ES-I3 (cell line): ENCODE measurements around the gene PHOX2A.
A peak's percentile ranks its signal among the peaks of the same experiment; 100 is the strongest.

ENCODE experiments used
- H3K36me3 ChIP-seq: 2 replicates; pipeline ENCODE4 v1.6.1; 2013; ENCODE audit warnings: mild to moderate bottlenecking, low read length, control low read depth, moderate library complexity; ENCODE audit not compliant: insufficient read depth
- H3K4me1 ChIP-seq: 2 replicates; pipeline ENCODE4 v1.6.1; 2013; ENCODE audit warnings: mild to moderate bottlenecking, control low read depth, low read length; ENCODE audit not compliant: insufficient read depth
- H3K9ac ChIP-seq: 2 replicates; pipeline ENCODE4 v1.6.1; 2013; ENCODE audit warnings: low read depth, mild to moderate bottlenecking, low read length, moderate library complexity
- H3K9me3 ChIP-seq: 2 replicates; pipeline ENCODE4 v1.6.1; 2013; ENCODE audit warnings: mild to moderate bottlenecking, low read length, moderate library complexity; ENCODE audit not compliant: control insufficient read depth, insufficient read depth

Gene PHOX2A

DNA sequence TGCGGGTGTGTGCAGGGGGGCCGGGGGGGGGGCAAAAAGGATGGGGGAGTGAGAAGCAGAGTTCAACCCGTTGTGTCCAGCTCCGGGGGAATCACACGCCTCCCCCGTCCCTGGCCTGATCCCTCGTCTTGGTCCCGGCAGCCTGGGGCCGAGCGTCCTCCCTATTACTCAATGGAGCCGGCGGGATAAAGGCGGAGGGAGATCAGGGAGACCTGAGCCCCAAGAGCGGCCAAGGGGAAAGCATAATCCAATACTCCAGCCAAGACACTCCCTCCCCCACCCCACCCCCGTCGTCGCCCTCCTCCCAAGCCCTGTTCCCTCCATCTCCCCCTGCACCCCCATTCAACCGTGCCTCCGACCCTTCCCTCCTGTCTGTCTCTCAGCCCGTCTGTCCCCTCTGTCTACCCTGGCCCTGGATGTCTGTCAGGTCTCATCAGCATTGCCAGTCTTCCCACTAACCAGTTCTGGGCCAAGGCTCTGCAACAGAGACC, 2.6 kb downstream of the PHOX2A start:
- no peaks in the 10 kb centered on the region; the same call in 1 of the 2 replicates for H3K36me3 ChIP-seq
- H3K9ac ChIP-seq: no peak overlapping the region
- no peaks in the 10 kb centered on the region for H3K9me3 ChIP-seq
- H3K4me1 ChIP-seq: peaks cover 6% of the 10 kb centered on the region; the same call in 1 of the 2 replicates

GRCh38 chr11:72240461-72241290, 3.3 kb downstream of the PHOX2A start:
- peaks cover 6% of the 10 kb centered on the region; the same call in 1 of the 2 replicates for H3K4me1 ChIP-seq
- no peaks in the 10 kb centered on the region for H3K9me3 ChIP-seq
- H3K9ac ChIP-seq: peak overlapping the region; percentile 55; the same call in 1 of the 2 replicates
- H3K36me3 ChIP-seq: no peaks in the 10 kb centered on the region; the same call in 1 of the 2 replicates

DNA sequence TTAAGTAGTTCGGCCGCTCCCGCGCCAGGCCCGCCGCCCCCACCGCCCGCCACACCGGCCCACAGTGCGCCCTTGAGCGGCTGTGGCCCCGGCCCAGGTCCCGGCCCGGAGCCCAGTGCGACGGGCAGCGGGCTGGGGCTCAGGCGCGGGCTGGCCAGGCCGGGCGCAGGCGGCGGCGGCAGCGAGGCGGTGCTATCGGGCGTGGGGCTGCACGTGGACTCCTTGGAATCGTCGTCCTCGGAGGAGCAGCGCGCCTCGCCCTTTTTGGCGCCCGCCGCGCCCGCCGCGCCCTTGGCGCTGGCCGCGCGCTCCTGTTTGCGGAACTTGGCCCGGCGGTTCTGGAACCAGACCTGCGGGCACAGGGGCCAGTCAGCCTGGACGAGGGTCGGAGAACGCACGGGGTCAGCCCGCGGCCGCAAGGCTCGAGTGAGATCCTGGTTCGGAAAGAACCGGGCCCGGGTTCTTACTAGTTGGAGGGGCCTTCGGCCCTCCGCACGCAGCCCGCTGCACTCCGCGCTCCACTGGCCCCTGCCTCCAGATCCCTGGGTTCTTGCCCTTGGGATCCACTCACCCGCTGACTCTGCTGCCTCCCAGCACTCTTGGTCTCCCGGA, 4.0 kb downstream of the PHOX2A start:
- H3K9ac ChIP-seq: peak overlapping the region; percentile 55; the same call in 1 of the 2 replicates
- H3K36me3 ChIP-seq: no peaks in the 10 kb centered on the region; the same call in 1 of the 2 replicates
- no peaks in the 10 kb centered on the region for H3K9me3 ChIP-seq
- H3K4me1 ChIP-seq: peaks cover 6% of the 10 kb centered on the region; the same call in 1 of the 2 replicates

GRCh38 chr11:72239313-72239848, 4.6 kb downstream of the PHOX2A start:
- H3K9me3 ChIP-seq: no peaks in the 10 kb centered on the region
- H3K4me1 ChIP-seq: peaks cover 6% of the 10 kb centered on the region; the same call in 1 of the 2 replicates
- H3K36me3 ChIP-seq: no peaks in the 10 kb centered on the region; the same call in 1 of the 2 replicates
- H3K9ac ChIP-seq: peak overlapping the region; percentile 55; the same call in 1 of the 2 replicates

- H3K4me1 ChIP-seq: peaks cover 6% of the 10 kb centered on the region; the same call in 1 of the 2 replicates
- no peaks in the 10 kb centered on the region; the same call in 1 of the 2 replicates for H3K36me3 ChIP-seq
- H3K9ac ChIP-seq: peak overlapping the region; percentile 55; the same call in 1 of the 2 replicates
- H3K9me3 ChIP-seq: no peaks in the 10 kb centered on the region
These were observed 5.3 kb downstream of the PHOX2A start for GRCh38 chr11:72238492-72239312.

DNA sequence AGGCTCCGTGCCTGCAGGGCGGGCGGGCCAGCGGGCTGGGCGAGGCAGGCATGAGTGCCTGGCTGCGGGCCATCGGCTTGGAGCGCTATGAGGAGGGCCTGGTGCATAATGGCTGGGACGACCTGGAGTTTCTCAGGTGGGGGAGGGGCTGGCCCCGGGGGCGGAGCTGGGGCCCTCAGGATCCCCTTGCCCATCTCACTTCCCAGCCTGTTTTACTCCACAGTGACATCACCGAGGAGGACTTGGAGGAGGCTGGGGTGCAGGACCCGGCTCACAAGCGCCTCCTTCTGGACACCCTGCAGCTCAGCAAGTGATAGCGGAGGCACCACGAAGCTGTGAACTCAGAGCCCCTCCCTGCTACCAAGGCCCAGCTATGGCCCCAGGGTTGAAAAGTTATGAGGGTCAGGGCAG, 5.9 kb downstream of the PHOX2A start:
- Histone ChIP-seq H3K4me1 (peaks cover 6% of the 10 kb centered on the region; the same call in 1 of the 2 replicates), H3K9me3 (no peaks in the 10 kb centered on the region), H3K9ac (peak overlapping the region; percentile 55; the same call in 1 of the 2 replicates), H3K36me3 (no peaks in the 10 kb centered on the region; the same call in 1 of the 2 replicates)

DNA sequence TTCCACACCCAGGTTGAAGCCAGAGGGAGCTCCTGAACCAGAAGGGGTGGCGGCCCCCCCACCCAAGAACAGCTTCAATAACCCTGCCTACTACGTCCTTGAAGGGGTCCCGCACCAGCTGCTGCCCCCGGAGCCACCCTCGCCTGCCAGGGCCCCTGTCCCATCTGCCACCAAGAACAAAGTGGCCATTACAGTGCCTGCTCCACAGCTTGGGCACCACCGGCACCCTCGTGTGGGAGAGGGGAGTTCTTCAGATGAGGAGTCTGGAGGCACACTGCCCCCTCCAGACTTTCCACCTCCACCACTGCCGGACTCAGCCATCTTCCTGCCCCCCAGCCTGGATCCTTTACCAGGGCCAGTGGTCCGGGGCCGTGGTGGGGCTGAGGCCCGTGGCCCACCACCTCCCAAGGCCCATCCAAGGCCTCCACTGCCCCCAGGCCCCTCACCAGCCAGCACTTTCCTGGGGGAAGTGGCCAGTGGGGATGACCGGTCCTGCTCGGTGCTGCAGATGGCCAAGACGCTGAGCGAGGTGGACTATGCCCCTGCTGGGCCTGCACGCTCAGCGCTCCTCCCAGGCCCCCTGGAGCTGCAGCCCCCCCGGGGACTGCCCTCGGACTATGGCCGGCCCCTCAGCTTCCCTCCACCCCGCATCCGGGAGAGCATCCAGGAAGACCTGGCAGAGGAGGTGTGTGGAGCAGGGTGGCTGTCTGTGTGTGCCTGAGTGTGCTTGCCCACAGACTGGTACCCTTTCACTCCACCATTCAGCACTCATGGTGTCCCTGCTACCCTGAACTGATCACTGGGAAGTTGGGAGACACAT, 6.7 kb downstream of the PHOX2A start:
- Histone ChIP-seq H3K9ac (no peak overlapping the region; the same call in 1 of the 2 replicates), H3K9me3 (no peaks in the 10 kb centered on the region), H3K4me1 (peaks cover 6% of the 10 kb centered on the region; the same call in 1 of the 2 replicates), H3K36me3 (peaks cover 5% of the 10 kb centered on the region; the same call in 1 of the 2 replicates)

DNA sequence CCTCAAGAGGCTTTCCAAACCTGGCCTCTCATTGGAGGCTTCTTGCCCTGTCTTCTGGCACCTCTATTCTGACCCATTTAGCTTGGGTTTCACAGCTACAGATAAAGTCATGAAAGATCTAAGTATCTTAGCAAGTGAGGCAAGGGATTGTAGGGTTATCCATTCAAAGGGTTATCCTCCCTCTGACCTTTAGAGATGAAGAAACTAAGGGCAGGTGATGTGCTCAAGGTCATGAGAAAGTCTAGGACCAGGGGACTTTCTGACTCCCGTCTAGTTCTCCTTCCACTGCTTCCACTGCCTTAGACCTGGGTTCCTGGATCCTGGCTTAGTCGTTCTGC, 7.2 kb downstream of the PHOX2A start:
- no peak overlapping the region for H3K9ac ChIP-seq
- H3K9me3 ChIP-seq: no peaks in the 10 kb centered on the region
- peaks cover 5% of the 10 kb centered on the region; the same call in 1 of the 2 replicates for H3K36me3 ChIP-seq
- H3K4me1 ChIP-seq: peaks cover 6% of the 10 kb centered on the region; the same call in 1 of the 2 replicates

- Histone ChIP-seq H3K36me3 (peaks cover 10% of the 10 kb centered on the region; the same call in 1 of the 2 replicates), H3K9me3 (no peaks in the 10 kb centered on the region), H3K4me1 (peaks cover 6% of the 10 kb centered on the region; the same call in 1 of the 2 replicates), H3K9ac (no peak overlapping the region)
These were observed 7.8 kb downstream of the PHOX2A start for GRCh38 chr11:72236083-72236697.

GRCh38 chr11:72235351-72236057, 8.5 kb downstream of the PHOX2A start:
- H3K4me1 ChIP-seq: peaks cover 6% of the 10 kb centered on the region; the same call in 1 of the 2 replicates
- peaks cover 10% of the 10 kb centered on the region for H3K36me3 ChIP-seq
- no peaks in the 10 kb centered on the region for H3K9me3 ChIP-seq
- no peak overlapping the region for H3K9ac ChIP-seq

DNA sequence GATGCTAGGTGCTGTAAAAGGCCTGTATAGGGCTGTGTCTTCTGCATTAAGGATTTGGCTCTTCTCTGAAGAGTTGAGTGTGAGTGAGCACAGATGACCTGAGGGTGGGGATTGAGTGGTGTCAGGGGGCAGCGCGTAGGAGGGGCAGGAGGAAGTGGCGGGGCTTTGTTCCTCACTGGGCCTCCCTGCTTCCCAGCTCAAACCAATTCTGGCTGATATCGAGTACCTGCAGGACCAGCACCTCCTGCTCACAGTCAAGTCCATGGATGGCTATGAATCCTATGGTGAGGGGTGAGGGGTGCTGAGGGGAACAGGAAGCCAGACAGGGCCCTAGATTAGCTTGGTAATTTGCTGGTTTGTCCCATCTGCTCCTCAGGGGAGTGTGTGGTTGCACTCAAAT, 9.1 kb downstream of the PHOX2A start:
- Histone ChIP-seq H3K36me3 (peaks cover 10% of the 10 kb centered on the region), H3K9ac (no peak overlapping the region), H3K9me3 (no peaks in the 10 kb centered on the region), H3K4me1 (peaks cover 6% of the 10 kb centered on the region; the same call in 1 of the 2 replicates)

DNA sequence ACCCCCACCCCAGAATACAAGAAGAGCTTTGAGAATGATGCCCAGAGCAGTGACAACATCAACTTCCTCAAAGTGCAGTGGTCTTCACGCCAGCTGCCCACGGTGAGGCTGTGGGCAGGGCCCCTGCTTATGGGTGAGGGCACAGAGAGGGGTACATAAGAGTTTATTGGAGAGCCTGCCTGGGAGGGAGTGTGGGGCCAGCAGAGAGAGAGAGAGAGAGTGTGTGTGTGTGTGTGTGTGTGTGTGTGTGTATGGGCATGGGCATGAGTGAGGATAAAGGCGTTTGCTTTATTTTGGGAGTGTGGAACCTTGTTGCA, 9.5 kb downstream of the PHOX2A start:
- H3K9me3 ChIP-seq: no peaks in the 10 kb centered on the region
- H3K9ac ChIP-seq: no peak overlapping the region
- peaks cover 10% of the 10 kb centered on the region for H3K36me3 ChIP-seq
- peaks cover 6% of the 10 kb centered on the region; the same call in 1 of the 2 replicates for H3K4me1 ChIP-seq
